ENCODE data around the gene UFSP1.
"Not testable (repeated sequence)": the region's sequence is repeated elsewhere in the genome, so short reads cannot be mapped to it uniquely, and the experiment has no call there.

Gene UFSP1

DNA sequence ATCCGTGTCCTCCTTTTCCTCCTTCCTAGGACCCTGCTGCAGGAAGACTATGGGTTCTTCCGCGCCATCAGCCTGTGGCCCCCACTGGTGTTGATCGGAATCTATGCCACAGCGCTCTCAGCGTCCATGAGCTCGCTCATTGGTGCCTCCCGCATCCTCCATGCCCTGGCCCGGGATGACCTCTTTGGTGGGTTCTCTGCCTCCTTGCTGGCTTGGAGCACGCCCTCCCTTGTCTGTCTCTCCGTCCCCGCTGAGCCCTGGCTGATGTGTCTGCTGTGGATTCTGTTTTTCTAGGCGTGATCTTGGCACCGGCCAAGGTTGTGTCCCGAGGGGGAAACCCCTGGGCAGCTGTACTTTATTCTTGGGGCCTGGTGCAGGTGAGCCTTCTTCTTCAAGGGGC is 29.7 kb downstream of the UFSP1 start:
- DNase-seq (ENCODE audit: low spot score) = no peak

DNA sequence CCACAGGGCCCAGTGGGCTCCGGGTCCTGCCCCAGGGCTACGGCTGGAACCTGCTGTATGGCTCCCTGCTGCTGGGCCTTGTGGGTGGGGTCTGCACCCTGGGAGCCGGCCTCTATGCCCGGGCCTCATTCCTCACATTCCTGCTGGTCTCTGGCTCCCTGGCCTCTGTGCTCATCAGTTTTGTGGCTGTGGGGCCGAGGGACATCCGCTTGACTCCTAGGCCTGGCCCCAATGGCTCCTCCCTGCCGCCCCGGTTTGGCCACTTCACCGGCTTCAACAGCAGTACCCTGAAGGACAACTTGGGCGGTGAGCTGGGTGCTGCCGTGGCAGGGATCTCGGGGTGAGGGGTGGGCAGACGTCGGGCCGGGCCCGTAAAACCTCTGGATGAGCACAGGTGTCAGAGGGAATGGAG is 32.6 kb downstream of the UFSP1 start:
- no peak for DNase-seq (ENCODE audit: low spot score)

DNA sequence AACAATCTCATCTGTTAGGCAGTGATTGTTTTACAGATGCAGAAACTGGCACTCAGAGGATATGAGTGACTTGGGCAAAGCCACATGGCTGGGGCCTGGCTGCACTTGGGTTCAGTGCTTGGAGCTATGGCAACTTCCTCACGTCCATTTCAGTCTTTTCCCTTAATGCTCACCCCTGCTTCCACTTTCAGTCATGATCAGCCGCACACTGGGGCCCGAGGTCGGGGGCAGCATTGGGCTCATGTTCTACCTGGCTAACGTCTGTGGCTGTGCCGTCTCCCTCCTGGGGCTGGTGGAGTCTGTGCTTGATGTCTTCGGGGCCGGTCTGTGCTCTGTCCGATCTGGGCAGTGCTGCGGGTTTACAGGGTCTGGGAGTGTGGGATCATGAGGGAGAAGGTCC is 34.0 kb downstream of the UFSP1 start:
- DNase-seq (ENCODE audit: low spot score) = no peak

DNA sequence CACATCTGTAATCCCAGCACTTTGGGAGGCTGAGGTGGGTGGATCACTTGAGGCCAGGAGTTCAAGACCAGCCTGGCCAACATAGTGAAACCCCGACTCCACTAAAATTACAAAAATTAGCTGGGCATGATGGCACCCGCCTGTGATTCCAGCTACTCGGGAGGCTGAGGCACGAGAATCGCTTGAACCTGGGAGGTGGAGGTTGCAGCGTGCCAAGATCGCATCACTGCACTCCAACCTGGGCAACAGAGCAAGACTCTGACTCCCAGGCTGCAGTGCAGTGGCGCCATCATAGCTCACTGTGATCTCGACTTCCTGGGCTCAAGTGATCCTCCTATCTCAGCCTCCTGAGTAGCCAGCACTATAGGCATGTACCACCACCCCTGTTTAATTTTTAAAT is 34.6 kb downstream of the UFSP1 start:
- DNase-seq (ENCODE audit: low spot score) = not testable (repeated sequence)

DNA sequence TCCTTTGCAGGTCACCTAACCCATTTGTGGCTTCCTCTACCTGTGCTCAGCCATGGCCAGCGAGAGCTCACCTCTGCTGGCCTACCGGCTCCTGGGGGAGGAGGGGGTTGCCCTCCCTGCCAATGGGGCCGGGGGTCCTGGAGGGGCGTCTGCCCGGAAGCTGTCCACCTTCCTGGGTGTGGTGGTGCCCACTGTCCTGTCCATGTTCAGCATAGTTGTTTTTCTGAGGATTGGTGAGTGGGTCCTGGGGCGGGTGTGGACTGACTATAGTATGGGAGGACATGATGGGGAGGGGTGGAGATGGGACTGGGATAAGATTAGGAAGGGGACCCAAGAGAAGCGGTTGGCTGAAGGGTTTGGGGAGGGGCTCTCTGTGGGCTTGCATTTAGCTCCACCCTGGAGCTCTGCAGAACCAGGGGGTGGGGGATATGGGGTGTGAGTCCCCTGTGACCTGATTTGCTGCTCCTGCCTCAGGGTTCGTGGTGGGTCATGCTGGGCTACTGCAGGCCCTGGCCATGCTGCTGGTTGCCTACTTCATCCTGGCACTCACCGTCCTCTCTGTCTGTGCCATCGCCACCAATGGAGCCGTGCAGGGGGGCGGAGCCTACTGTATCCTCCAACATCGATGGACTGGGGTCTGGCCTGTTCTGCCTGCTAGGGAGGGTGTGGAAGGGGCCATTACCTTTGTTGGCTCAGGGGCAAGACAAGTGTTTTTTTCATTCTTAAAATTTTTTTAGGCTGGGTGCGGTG is 35.2 kb downstream of the UFSP1 start:
- no peak for DNase-seq (ENCODE audit: low spot score)

DNA sequence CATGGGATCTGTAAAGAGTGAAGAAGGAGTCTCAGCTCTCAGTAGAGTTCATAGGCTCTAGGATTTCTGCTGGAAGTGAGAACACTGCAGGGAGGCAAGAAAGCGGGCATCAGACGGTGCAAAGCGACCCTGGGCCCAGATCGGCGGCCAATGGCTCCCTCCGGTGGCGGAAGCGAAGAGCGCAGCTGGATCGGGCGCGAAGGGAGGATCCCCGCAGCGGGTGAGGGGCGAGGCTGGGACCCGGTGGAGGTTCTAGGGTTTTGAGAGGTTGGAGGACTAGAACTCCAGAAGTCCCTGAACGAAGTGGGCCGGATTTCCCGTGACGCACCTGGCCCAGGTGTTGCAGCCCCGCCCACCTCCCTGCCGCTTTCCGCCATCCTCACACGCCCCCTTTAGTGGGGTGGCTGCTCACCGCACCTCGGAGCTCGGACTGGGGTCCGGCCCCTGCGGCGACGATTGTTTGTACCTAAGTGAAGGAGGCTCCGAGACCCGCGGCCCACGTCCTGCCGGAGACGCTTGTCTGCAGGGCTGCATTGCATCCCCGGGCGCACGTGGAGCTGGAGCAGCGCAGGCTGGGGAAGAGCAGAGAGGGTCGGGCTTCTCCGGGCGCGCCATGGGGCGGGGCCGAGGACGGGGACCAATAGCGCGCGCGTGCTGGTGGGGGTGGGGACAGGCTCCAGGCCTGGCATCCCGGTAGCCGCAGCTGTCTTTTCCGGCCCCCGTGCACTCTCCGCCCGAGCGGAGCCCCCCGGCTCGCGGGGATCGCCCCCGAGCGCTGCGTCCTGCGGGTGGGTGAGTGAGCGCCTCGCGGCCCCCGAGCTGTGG is 37.3 kb downstream of the UFSP1 start, which contains the start of gene SLC12A9:
Gene SLC12A9, plus strand, starts transcription at position 666 of the 825 bp plus-strand sequence. CDS start 1,485 bp downstream, outside the sequence.
- DNase-seq (ENCODE audit: low spot score) = peak; percentile 99

DNA sequence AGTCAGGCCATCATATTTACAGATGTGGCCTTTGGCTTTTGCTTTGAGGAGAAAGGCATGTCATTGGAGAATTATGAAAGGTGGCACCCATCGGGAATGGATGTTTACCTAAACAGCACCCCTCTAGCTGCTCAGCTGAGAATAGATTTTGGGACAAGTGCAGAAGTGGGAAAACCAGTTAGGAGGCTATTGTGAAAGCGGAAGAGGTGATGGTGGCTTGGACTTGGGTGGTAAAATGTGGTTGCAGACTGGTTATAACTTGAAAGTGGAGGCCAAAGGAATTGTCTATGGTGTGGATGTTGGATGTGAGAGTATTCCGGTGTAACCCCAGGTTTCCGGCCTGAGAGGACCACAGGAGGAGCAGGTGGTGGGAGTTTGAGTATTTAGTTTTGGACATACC is 42.2 kb downstream of the UFSP1 start:
- DNase-seq (ENCODE audit: low spot score) = no peak

DNA sequence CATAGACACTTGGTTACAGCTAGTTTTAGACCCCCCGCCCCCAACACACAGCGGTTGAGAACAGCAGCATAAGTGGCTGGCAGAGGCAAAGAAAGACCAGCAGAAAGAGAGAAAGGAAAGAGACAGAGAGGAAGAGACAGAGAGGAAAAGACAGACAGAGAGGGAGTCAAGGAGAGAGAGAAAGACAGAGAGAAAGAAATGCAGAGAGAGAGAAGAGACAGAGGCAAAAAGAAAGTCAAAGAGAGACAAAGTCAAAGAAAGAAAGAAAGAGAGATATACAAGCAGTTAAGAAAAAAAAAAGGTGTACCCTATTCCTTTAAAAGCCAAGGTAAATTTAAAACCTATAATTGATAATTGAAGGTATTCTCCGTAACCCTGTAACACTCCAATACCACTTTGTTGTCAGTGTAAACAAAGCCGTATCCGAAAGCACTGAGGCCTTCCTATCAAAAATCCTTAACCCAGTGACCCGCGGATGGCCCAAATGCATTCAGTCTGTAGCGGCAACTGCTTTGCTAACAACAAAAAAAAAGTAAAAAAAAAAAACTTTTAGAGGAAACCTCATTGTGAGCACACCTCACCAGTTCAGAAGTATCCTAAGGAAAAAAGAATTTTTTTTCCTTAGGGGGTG is 48.9 kb downstream of the UFSP1 start:
- no peak for DNase-seq (ENCODE audit: low spot score)

DNA sequence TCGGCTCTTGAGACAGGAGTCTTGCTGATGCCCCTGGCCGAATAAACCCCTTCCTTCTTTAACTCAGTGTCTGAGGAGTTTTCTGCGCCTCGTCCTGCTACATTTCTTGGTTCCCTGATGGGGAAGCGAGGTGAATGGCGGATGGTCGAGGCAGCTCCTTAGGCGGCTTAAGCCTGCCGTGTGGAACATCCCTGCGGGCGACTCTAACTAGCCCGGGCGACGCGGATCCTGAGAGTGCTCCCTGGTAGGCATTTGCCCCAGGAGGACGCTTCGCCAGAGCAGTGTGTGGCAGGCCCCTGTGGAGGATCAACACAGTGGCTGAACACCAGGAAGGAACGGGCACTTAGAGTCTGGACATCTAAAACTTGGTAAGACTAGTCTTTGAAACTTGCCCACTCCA is 50.2 kb downstream of the UFSP1 start:
- no peak for DNase-seq (ENCODE audit: low spot score)
